Ovary (tissue), 9 donors: ENCODE measurements around the gene CCNK. TPM values are rescaled to one million over a fixed set of nuclear protein-coding genes. Genes with fewer than 3 reads are reported as not detected.

Experiments used
- DNase-seq, 5 donors: peaks; one replicate each; pipeline ENCODE4 v3.0.0-alpha.2; 2019 to 2020
- H3K27ac ChIP-seq, 2 donors: fragments of 200-600 bp; one replicate each; pipeline versions ENCODE4 v1.5.1 to v1.8.0; 2019 to 2022
- H3K27me3 ChIP-seq: fragments of 200-600 bp; one replicate; pipeline ENCODE4 v1.8.0; 2022
- H3K36me3 ChIP-seq: fragments of 200-600 bp; sonication (generic); one replicate; pipeline ENCODE4 v1.5.1; 2019
- H3K4me1 ChIP-seq: one replicate; pipeline ENCODE4 v1.8.1; 2013; ENCODE audit warnings: mild to moderate bottlenecking, moderate library complexity; ENCODE audit not compliant: insufficient read depth
- H3K4me3 ChIP-seq: fragments of 200-600 bp; sonication (generic); one replicate; pipeline ENCODE4 v1.5.1; 2017
- H3K9me3 ChIP-seq, 2 donors: fragments of 200-600 bp in 1 of 2; sonication (generic) in 1 of 2; one replicate each; pipeline versions ENCODE4 v1.5.1 to v1.8.1; 2013 to 2019; ENCODE audit warnings: mild to moderate bottlenecking in 1 of 2, moderate library complexity in 1 of 2
- CTCF ChIP-seq, 3 donors: fragments of 450-650 bp in 2 of 3; fragments of 200-600 bp in 1 of 3; IDR thresholded peaks; one replicate each; pipeline versions ENCODE4 v1.5.1 to v1.8.0; 2016 to 2022; ENCODE audit warnings: antibody characterized with exemption in 3 of 3, mild to moderate bottlenecking in 1 of 3
- EP300 ChIP-seq: sonication (generic); formaldehyde crosslinking; IDR thresholded peaks from one replicate; pipeline ENCODE4 v1.6.1; 2017; ENCODE audit warnings: antibody characterized with exemption
- POLR2A ChIP-seq: fragments of 450-650 bp; IDR thresholded peaks from one replicate; pipeline ENCODE4 v1.6.1; 2017; ENCODE audit warnings: antibody characterized with exemption, mild to moderate bottlenecking, moderate library complexity
- WGBS, 3 donors: extraction: QIAGEN DNeasy Blood & Tissue Kit in 1 of 3; methylation state at CpG; one replicate each; pipeline versions ENCODE4 v1.1.5 to v1.1.7; 2013 to 2017; 5-methylcytosine and 5-hydroxymethylcytosine counted together
- intact Hi-C, 4 donors: fragments of 100-400 bp; cut with DNase I; formaldehyde crosslinking; loops; one replicate each; pipeline versions ENCODE4 v1.11.0 to v1.15.1; 2022 to 2023
- polyA plus RNA-seq, 2 donors: library from polyadenylated mRNA; stranded (reverse); fragments of 200-250 nt in 1 of 2; fragments of 350-450 nt in 1 of 2; fragmentation: Illumina TruSeq in 1 of 2; extraction: RNeasy Lipid Tissue Mini Kit (QIAGEN cat#74804) in 1 of 2; gene quantifications; one replicate each; pipeline ENCODE4 v1.2.3, GENCODE V29; 2013 to 2014
- total RNA-seq, 7 donors: library from RNA; depleted of rRNA in 2 of 7; stranded (reverse); fragments of >200 nt in 2 of 7; fragmentation: NEBNext Ultra II Directional in 3 of 7; extraction: Animal tissue kit (Norgen Biotek cat#: 25700) in 3 of 7; gene quantifications; one replicate each; pipeline versions ENCODE4 v1.1.0 to v1.2.4, GENCODE V29; 2016 to 2023
- donor health status: DM: no; HTN: no; CAD: no; lungs with moderate emphysema.
- donor health status: DM: no; HTN: no; CAD: no.
- donor health status: Bipolar disorder and iron deficiency.
- donor health status: DM: yes; HTN: yes; CAD: no.
- donor health status: DM: no; HTN: no; CAD: no.
- donor health status: DM: yes; HTN: yes; CAD: no.

CCNK gene
- total and polyA plus RNA-seq, 9 donors: 17.3 to 60.0 (median 46.8) TPM

DNA sequence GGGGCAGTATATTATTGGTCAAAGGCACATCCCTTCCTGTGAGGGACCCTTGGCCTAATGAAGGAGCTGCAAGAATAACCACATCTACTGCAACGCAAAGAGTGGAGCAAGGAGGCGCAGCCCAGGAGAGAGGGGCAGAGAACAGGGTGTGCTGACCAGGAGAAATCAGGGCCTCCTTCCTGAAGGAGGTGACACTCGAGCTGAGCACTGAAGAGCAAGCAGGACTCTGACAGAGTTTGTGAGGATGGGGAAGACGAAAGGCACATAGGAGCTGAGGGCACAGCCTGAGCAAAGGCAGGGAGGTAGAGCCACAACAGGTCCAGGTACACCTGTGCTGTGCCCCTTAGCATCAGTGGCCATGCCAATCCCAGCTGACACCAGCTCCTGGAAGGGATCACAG is 62.2 kb downstream of the CCNK start:
- H3K36me3 ChIP-seq: no peaks in the 10 kb centered on the region
- no peak for DNase-seq
- H3K4me1 ChIP-seq: peaks cover 4% of the 10 kb centered on the region
- TF ChIP-seq EP300 (no peak), POLR2A (no peak), CTCF (IDR thresholded peaks at IDR 0.05) (no peak)
- intact Hi-C loops: no loop called here
- WGBS, 3 donors: 92 to 95% (median 93%) methylated on average over 4 of the region's 4 CpGs
- H3K9me3 ChIP-seq: no peaks in the 10 kb centered on the region
- no peak overlapping the region for H3K27ac ChIP-seq
- no peaks in the 10 kb centered on the region for H3K27me3 ChIP-seq
- H3K4me3 ChIP-seq: no peak overlapping the region

DNA sequence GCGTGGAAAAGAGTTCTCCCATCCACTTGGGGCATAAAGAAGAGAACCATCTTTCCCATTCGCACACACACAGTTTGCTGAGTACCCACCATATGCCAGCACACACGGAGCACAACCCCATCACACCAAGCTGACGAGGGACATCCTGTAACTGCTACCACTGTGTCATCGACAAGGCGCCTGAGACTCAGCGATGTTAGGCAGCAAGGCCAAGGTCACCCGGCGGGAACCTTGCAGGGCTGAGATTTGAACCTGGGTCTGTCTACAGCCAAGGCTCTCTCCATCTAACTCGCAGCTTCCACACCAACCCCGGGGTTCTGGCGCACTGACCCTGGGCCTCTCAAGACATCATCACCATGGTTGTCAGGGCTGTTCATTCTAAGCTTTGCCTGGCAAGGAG is 62.8 kb downstream of the CCNK start:
- Histone ChIP-seq H3K9me3 (no peaks in the 10 kb centered on the region), H3K4me1 (peaks cover 5% of the 10 kb centered on the region), H3K27ac (no peak overlapping the region), H3K27me3 (no peaks in the 10 kb centered on the region), H3K4me3 (no peak overlapping the region), H3K36me3 (no peaks in the 10 kb centered on the region)
- TF ChIP-seq POLR2A (no peak), EP300 (no peak)
- intact Hi-C loops: no loop called here
- 92 to 94% (median 93%) methylated on average over 12 of the region's 12 CpGs for WGBS, 3 donors
- DNase-seq: no peak

GRCh38 chr14:99544991-99545390 is 63.8 kb downstream of the CCNK start:
- TF ChIP-seq EP300: no peak
- no peak for TF ChIP-seq CTCF (IDR thresholded peaks at IDR 0.05)
- no peak for TF ChIP-seq POLR2A
- intact Hi-C loops: no loop called here
- Histone ChIP-seq H3K27ac (no peak overlapping the region), H3K4me1 (peaks cover 5% of the 10 kb centered on the region), H3K4me3 (no peak overlapping the region), H3K27me3 (no peaks in the 10 kb centered on the region), H3K9me3 (no peaks in the 10 kb centered on the region), H3K36me3 (no peaks in the 10 kb centered on the region)
- no peak for DNase-seq
- 69 to 77% (median 70%) methylated on average over 11 of the region's 11 CpGs for WGBS, 3 donors

DNA sequence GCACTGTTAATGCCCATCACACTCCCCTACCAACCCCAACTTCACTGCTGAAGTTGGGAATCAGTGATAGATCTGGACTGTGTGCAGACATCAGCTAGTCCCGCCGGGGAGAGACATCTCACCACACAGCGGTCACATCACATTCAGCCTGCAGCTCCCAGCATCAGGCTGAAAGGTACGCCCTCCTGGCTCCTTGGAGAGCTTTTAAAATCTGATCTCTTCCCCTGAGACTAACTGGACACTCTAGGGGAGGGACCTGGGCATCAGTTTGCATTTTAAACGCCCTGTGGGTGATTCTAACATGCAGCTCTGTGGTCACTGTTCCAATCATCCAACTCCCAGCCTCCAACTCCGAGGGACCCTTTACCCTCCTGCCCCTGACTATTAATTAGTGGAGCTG is 64.4 kb downstream of the CCNK start:
- Histone ChIP-seq H3K4me1 (peaks cover 5% of the 10 kb centered on the region), H3K27me3 (no peaks in the 10 kb centered on the region), H3K36me3 (no peaks in the 10 kb centered on the region), H3K9me3 (no peaks in the 10 kb centered on the region), H3K4me3 (no peak overlapping the region), H3K27ac (no peak overlapping the region)
- WGBS, 3 donors: 69 to 76% (median 74%) methylated on average over 6 of the region's 6 CpGs
- intact Hi-C loops: no loop called here
- DNase-seq: no peak
- TF ChIP-seq CTCF (IDR thresholded peaks at IDR 0.05): no peak
- no peak for TF ChIP-seq POLR2A

DNA sequence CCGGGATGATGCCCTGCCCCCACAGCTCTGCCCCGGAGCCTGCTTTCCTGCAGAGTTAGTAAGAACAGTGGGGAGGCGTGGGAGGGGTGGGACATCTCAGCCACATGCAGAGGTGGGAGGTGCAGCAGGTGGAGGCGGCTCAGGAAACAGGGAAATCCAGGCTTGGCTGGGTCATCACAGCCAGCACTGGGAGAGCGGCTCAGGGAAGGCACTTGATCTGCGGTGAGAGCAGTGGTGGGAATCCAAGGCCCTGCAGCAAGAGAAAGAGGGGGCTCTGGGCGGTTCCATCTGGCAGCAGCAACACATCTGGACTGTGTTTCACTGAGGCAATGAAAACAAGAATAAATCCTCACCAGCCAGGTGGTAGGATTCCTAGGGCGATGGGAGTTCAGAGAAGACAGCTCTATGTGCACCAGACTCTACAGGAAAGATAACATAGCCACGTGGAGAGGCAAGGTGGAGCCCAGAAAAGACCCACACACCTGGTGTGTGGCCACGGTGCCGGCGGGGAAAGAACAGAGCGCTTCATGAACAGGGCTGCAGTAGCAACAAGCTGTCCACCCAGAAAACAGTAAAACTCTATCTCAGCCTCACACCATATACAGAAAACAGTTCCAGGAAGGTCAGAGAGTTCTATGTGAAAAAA is 65.1 kb downstream of the CCNK start:
- no peaks in the 10 kb centered on the region for H3K27me3 ChIP-seq
- TF ChIP-seq EP300: no peak
- no peak for TF ChIP-seq CTCF (IDR thresholded peaks at IDR 0.05)
- TF ChIP-seq POLR2A: no peak

More for the DNA sequence above, 65.1 kb downstream of the CCNK start:
- DNase-seq: no peak
- no peak overlapping the region for H3K4me3 ChIP-seq
- no peaks in the 10 kb centered on the region for H3K36me3 ChIP-seq
- H3K9me3 ChIP-seq: no peaks in the 10 kb centered on the region
- 36 to 40% (median 40%) methylated on average over 13 of the region's 13 CpGs for WGBS, 3 donors
- H3K4me1 ChIP-seq: peaks cover 5% of the 10 kb centered on the region
- no peak overlapping the region for H3K27ac ChIP-seq
- intact Hi-C loops: no loop called here
